ENCODE measurements around the gene C9orf152.

Gene C9orf152

GRCh38 chr9:110208031-110208430 lies at the start of gene C9orf152:
Gene C9orf152, minus strand, starts transcription at chr9:110208159. Its CDS starts 580 bp downstream, at chr9:110207579.
- no peak for TF ChIP-seq CTCF (IDR thresholded peaks at IDR 0.05; ENCODE audit: low read depth, low read length, missing control alignments)
- H3K4me3 ChIP-seq (ENCODE audit: low read depth, low read length) = no peak within 1 kb of the TSS
- DNase-seq (ENCODE audit: low read depth) = no peak

- H3K4me3 ChIP-seq (ENCODE audit: low read depth, low read length) = peak overlapping the region; percentile 72
- no peak for DNase-seq (ENCODE audit: low read depth)
- TF ChIP-seq CTCF (IDR thresholded peaks at IDR 0.05; ENCODE audit: low read depth, low read length, missing control alignments) = no peak
Measured at GRCh38 chr9:110257097-110257841, 49.3 kb upstream of the C9orf152 start.

GRCh38 chr9:110256380-110257096 lies 48.6 kb upstream of the C9orf152 start, which contains the start of gene TXN:
Gene TXN, minus strand, starts transcription at chr9:110256507. Its CDS starts 72 bp downstream, at chr9:110256435.
- TF ChIP-seq CTCF (IDR thresholded peaks at IDR 0.05; ENCODE audit: low read depth, low read length, missing control alignments) = no peak
- peak within 1 kb of the TSS; percentile 72 for H3K4me3 ChIP-seq (ENCODE audit: low read depth, low read length)
- peak; percentile 77 for DNase-seq (ENCODE audit: low read depth)

GRCh38 chr9:110255463-110256379 lies 47.8 kb upstream of the C9orf152 start:
- H3K4me3 ChIP-seq (ENCODE audit: low read depth, low read length) = peak overlapping the region; percentile 72
- TF ChIP-seq CTCF (IDR thresholded peaks at IDR 0.05; ENCODE audit: low read depth, low read length, missing control alignments) = no peak
- no peak for DNase-seq (ENCODE audit: low read depth)

- H3K4me3 ChIP-seq (ENCODE audit: low read depth, low read length) = peak overlapping the region; percentile 72
- no peak for TF ChIP-seq CTCF (IDR thresholded peaks at IDR 0.05; ENCODE audit: low read depth, low read length, missing control alignments)
- DNase-seq (ENCODE audit: low read depth) = no peak
Measured at GRCh38 chr9:110255034-110255462, 47.1 kb upstream of the C9orf152 start.

- peak overlapping the region; percentile 72 for H3K4me3 ChIP-seq (ENCODE audit: low read depth, low read length)
- TF ChIP-seq CTCF (IDR thresholded peaks at IDR 0.05; ENCODE audit: low read depth, low read length, missing control alignments) = no peak
- DNase-seq (ENCODE audit: low read depth) = no peak
Measured at GRCh38 chr9:110254500-110254899, 46.5 kb upstream of the C9orf152 start.

All from GM12864 (cell line).